Fibroblast of lung (primary cell): Measurements from ENCODE around the gene IBA57.
"Not testable (repeated sequence)": the region's sequence is repeated elsewhere in the genome, so short reads cannot be mapped to it uniquely, and the experiment has no call there.

ENCODE experiments used
- CTCF ChIP-seq, 2 donors: IDR thresholded peaks in 1 of 2; conservative IDR thresholded peaks in 1 of 2; 1 replicate in 1 of 2; 2 replicates in 1 of 2; pipeline ENCODE4 v1.5.1; 2011 to 2012; ENCODE audit warnings: low read length in 2 of 2, control low read depth in 1 of 2, inconsistent platforms in 1 of 2, low read depth in 1 of 2, mild to moderate bottlenecking in 1 of 2
- EZH2 ChIP-seq: IDR thresholded peaks from 2 replicates; pipeline ENCODE4 v1.5.1; 2012; ENCODE audit warnings: low read length, control low read depth, mild to moderate bottlenecking; ENCODE audit errors: missing control alignments

- TF ChIP-seq CTCF (conservative IDR thresholded peaks at IDR 0.05 in 1 of 2, IDR thresholded peaks at IDR 0.05 in 1 of 2; ENCODE audit: low read depth in 1 of 2, low read length in 2 of 2); EZH2: not testable (repeated sequence)
Observed at GRCh38 chr1:228228147-228228546, 62.5 kb downstream of the IBA57 start.
